Measurements from ENCODE around the gene CELF5.
A peak's percentile ranks its signal among the peaks of the same experiment; 100 is the strongest.
"Not testable (repeated sequence)": the region's sequence is repeated elsewhere in the genome, so short reads cannot be mapped to it uniquely, and the experiment has no call there.

The CELF5 gene

DNA sequence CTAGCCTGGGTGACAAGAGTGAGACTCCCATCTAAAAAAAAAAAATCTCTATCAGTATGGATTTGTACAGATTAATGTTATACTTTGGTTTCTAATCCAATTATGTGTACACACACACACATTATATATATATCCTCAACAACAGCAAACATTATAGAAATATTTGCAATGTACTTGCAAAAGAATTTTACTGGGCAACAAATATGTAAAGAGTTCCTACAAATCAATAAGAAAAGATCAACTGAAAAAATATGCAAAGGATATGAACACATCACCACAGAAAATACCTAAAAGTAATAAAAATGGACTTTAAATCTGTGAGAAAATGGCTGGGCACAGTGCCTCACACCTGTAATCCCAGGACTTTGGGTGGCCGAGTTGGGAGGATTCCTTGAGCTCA, 101.0 kb downstream of the CELF5 start:
- DNase-seq, result no peak

GRCh38 chr19:3328743-3329142, 104.3 kb downstream of the CELF5 start:
- DNase-seq, result no peak

DNA sequence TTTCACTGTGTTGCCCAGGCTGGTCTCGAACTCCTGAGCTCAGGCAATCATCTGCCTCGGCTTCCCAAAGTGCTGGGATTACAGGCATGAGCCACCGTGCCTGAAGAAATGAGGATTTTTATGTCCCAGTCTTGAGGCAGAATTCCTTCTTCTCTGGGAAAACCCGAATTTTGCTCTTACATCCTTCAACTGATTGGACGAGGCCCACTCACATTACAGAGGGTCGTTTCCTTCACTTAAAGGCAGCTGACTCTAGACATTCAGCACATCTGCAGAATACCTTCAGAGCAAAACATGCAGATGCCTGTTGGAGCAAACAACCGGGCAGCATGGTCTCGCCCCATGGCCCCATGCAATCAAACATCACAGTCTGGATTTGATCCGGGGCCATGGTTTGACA, 105.6 kb downstream of the CELF5 start:
- no peak for DNase-seq

DNA sequence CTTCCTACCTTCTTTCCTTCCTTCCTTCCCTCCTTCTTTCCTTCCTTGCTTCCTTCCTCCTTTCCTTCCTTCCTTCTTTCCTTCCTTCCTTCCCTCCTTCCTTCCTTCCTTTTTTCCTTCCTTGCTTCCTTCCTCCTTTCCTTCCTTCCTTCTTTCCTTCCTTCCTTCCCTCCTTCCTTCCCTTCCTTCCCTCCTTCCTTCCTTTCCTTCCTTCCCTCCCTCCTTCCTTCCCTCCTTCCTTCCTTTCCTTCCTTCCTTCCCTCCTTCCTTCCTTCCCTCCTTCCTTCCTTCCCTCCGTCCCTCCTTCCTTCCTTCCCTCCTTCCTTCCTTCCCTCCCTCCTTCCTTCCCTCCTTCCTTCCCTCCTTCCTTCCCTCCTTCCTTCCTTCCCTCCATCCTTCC, 107.8 kb downstream of the CELF5 start:
- not testable (repeated sequence) for DNase-seq

DNA sequence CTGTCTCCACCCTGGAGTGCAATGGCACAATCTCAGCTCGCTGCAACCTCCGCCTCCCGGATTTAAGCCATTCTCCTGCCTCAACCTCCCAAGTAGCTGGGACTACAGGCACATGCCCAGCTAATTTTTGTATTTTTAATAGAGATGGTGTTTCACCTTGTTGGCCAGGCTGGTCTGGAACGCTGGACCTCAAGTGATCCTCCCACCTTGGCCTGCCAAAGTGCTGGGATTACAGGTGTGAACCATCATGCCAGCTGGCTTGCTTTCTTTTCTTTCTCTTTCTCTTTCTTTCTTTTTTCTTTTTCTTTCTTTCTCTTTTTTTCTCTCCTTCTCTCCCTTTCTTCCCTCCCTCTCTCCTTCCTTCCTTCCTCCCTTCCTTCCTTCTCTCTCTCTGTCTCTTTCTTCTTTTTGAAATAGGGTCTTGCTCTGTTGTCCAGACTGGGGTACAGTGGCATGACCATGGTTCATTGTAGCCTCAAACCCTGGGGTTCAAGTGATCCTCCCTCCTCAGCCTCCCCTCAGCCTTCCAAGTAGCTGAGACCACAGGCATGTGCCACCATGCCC, 108.6 kb downstream of the CELF5 start:
- no peak for DNase-seq

- DNase-seq, result no peak
Observed at GRCh38 chr19:3333662-3334061, 109.2 kb downstream of the CELF5 start.

DNA sequence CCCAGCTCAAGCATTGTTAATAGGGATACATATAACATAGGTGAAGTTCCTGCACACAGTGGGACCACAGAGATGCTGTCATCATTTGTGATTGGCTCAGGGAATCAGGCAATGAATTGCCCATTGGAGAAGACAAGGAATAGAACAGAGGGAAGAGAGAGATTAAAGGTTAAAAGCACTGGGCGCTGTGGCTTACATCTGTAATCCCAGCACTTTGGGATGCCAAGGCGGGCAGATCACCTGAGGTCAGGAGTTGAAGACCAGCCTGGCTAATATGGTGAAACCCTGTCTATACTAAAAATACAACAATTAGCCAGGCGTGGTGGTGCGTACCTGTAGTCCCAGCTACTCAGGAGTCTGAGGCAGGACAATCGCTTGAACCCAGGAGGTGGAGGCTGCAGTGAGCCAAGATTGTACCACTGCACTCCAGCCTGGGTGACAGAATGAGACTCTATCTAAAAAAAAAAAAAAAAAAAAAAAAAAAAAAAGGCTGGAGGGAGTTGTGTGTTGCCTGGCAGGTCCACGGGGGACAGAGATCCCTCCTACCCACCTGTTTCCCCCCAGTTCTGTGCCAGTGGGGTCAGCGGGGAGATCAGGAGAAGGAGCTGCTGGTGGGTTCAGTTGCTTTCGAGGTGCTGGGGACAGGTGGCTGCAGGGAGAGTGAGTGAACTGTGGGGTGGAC, 110.4 kb downstream of the CELF5 start:
- DNase-seq, result not testable (repeated sequence)

GRCh38 chr19:3335431-3336350, 111.2 kb downstream of the CELF5 start:
- no peak for DNase-seq

DNA sequence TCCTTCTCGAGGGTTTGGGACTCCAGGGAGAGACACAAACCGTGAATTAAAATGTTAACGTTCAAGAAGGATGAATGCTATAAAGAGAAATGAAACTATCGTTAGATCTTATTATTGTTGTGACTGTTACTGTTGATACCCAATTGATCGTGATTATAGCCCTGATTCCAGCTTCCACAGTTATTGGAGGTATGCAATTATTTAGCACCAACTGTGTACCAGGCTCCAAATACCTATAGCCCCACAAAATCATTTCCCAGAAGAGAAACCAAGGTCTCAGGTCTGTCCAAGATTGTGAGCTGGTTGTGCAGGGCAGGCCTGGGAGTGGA, 111.9 kb downstream of the CELF5 start:
- no peak for DNase-seq

GRCh38 chr19:3336680-3337523, 112.4 kb downstream of the CELF5 start:
- DNase-seq, result no peak

DNA sequence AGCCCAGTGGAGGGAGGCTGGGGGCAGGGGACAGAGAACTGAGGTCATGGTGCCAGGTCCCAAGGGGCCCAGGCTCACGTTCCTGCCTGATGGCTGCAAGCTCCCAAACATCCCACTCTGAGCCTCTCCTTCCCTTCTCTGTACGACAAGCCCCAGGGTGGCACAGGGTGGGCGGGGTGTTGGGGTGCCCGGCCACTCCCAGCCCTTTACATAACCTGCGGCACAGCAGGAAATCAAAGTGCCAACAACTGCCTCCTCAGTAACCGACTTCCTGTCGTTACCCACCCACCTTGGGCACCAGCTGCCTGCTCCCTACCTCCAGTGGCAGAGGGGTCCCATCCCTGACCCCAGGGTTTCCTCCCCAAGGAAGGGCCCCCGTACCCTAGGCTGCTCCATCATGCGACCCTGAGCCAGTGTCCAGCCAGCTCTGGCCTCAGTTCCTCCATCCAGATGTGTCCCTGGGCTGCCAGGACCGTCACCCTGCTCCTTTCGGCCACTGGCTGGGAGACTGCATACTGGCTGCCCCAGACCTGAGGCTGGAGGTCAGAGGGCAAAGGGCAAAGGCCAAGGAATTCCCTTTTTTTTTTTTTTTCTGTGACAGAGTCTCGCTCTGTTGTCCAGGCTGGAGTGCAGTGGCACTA, 114.2 kb downstream of the CELF5 start:
- peak; percentile 52 for DNase-seq

DNA sequence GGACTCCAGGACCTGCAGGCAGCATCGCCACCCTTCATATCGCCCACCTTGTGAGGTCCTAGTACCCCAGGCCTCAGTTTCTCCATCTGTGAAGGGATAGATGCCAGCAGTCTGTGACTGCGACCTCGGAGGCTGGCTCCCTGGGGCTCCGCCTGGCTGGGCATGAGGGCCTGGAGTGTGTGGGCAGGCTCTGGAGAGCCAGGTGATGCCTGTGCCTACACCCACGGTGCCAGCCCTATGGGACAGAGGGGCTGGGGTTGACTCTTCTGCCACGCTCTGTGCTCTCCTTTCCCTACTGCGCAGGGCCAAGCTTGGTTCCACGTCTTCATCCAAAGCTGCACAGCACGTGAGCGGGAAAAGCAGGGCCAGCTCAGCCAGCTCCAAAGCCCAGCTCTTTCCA, 115.9 kb downstream of the CELF5 start:
- DNase-seq, result no peak

DNA sequence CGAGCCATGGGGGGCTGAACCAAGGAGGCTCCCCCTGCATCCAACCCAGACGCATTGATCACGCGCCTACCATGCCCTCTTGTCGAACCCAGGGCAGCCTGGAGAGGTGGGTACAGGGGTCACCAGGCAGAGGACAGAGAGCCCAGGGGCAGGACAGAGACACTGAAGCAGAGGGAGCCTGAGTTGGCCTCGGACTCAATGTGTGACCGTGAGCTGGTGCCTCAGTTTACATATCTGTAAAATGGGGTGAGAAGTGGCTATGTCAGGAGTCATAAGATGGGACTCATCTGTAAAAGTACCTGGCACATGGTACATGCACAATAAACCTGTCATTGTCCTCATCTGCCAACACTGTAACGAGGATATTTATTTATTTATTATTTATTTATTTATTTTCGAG, 117.8 kb downstream of the CELF5 start:
- no peak for DNase-seq

GRCh38 chr19:3342962-3343361, 118.5 kb downstream of the CELF5 start:
- DNase-seq, result not testable (repeated sequence)

GRCh38 chr19:3343619-3344502, 119.4 kb downstream of the CELF5 start:
- DNase-seq, result peak; percentile 56

DNA sequence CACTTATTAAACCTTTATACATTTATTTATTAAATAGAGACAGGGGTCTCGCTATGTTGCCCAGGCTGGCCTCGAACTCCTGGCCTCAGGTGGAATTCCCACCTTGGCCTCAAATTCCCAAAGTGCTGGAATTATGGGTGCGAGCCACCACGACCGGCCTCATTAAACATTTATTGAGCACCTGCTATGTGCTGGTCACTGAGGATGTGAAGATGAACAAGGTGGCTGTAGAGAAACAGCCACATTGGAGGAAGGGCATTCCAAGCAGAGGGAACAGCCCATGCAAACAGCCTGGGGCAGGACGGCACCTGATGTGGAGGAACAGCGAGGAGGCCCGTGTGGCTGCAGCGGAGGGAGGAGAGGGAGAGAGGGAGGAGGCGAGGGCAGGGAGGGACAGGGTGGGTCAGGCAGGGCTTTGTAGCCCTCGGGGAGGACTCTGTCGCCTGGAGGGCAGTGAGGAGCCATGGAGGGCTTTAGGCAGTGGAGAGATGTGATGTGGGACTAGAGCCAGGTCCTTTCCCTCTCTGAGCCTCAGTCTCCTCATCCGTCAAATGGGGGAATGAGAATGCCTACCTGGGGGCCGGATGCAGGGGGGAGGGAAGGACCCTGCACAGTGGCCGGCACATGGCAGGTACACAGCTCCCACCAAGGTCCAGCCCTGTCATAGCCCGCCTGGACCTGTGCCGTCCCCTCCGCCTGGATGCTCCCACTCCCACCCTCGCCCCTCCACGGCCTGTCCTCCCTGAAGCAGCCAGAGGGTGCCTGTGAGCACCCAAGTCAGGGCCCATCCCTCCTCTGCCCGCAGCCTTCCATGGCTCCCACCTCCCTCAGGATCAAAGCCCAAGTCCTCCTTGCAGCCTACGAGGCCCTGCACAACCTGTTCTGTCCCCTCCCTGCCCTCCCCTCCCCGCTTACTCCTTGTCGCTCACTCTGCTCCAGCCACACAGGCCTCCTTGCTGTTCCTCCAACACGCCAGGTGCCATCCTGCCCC, 120.4 kb downstream of the CELF5 start:
- DNase-seq, result no peak

- DNase-seq, result no peak
Observed at GRCh38 chr19:3345850-3346460, 121.5 kb downstream of the CELF5 start.
